Testis (tissue), 3 donors: ENCODE data around the gene SMTNL1. TPM values are rescaled to one million over a fixed set of nuclear protein-coding genes. Genes with fewer than 3 reads are reported as not detected.
A peak's percentile ranks its signal among the peaks of the same experiment; 100 is the strongest.

ENCODE experiments used
- DNase-seq: peaks from one replicate; pipeline ENCODE4 v3.0.0-alpha.2; 2019
- H3K27ac ChIP-seq, 2 donors: fragments of 200-600 bp; sonication (generic); one replicate each; pipeline ENCODE4 v1.5.1; 2019
- H3K27me3 ChIP-seq: fragments of 200-600 bp; sonication (generic); one replicate; pipeline ENCODE4 v1.5.1; 2019
- H3K36me3 ChIP-seq: fragments of 200-600 bp; sonication (generic); one replicate; pipeline ENCODE4 v1.5.1; 2017; ENCODE audit warnings: low read depth; ENCODE audit errors: missing control alignments
- H3K4me1 ChIP-seq: fragments of 200-600 bp; sonication (generic); one replicate; pipeline ENCODE4 v1.5.1; 2019
- H3K4me3 ChIP-seq, 2 donors: fragments of 200-600 bp; sonication (generic); one replicate each; pipeline ENCODE4 v1.5.1; 2017 to 2019
- H3K9me3 ChIP-seq: fragments of 200-600 bp; sonication (generic); one replicate; pipeline ENCODE4 v1.5.1; 2017
- POLR2A ChIP-seq: fragments of 450-650 bp; IDR thresholded peaks from one replicate; pipeline ENCODE4 v1.6.1; 2017; ENCODE audit warnings: antibody characterized with exemption, mild to moderate bottlenecking, moderate library complexity
- WGBS, 2 donors: methylation state at CpG; one replicate each; pipeline ENCODE4 v1.1.5; 2018; 5-methylcytosine and 5-hydroxymethylcytosine counted together
- intact Hi-C: fragments of 100-400 bp; cut with DNase I; formaldehyde crosslinking; loops from one replicate; pipeline ENCODE4 v1.15.1; 2023; ENCODE audit warnings: low total_unique reads
- polyA plus RNA-seq: library from polyadenylated mRNA; stranded (reverse); fragments of 350-450 nt; fragmentation: Illumina TruSeq; extraction: RNeasy Lipid Tissue Mini Kit (QIAGEN cat#74804); gene quantifications from one replicate; pipeline ENCODE4 v1.2.3, GENCODE V29; 2014; ENCODE audit warnings: low read depth, low replicate concordance; ENCODE audit not compliant: insufficient read depth
- total RNA-seq, 2 donors: library from RNA; depleted of rRNA; stranded (reverse); fragments of >200 nt; gene quantifications; one replicate each; pipeline ENCODE4 v1.2.3, GENCODE V29; 2016
- TF ChIP-seq, protein P1 (sequence below), 3 experiments: fragments of 450-650 bp in 2 of 3; fragments of 200-600 bp in 1 of 3; sonication (generic) in 1 of 3; IDR thresholded peaks; one replicate each; pipeline ENCODE4 v1.5.1; 2016 to 2019; ENCODE audit warnings: antibody characterized with exemption in 3 of 3, mild to moderate bottlenecking in 2 of 3, moderate library complexity in 1 of 3

Gene SMTNL1
- total and polyA plus RNA-seq, 3 donors from 2014 or later, result 0.37 to 2.0 (median 0.47) TPM

DNA sequence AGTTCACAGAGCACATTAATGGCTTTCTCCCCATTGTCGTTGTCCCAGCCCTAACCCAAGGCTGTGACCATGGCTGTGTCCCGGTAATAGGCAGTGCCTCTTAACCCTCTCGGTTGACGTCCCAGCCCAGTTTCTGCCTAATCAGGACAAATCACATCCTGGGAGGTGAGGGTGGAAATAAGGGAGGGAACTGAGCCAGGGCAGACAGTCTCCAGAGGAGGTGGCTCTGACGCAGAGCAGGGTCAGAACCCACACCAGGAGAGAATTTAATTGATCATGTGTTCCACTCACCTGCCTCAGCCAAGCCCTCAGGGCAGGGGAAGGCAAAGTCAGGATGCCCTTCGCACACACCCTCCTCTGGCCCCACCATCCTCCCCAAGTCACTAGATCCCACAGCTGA lies 38.9 kb upstream of the SMTNL1 start:
- no peak for DNase-seq
- Histone ChIP-seq H3K36me3 (no peaks in the 10 kb centered on the region), H3K27ac (no peak overlapping the region), H3K4me3 (no peak overlapping the region), H3K4me1 (peaks cover 19% of the 10 kb centered on the region), H3K27me3 (no peaks in the 10 kb centered on the region), H3K9me3 (no peaks in the 10 kb centered on the region)
- intact Hi-C loops, result no loop called here
- TF ChIP-seq POLR2A, result no peak
- 81 to 90% methylated on average over 6 of the region's 6 CpGs for WGBS, 2 donors

DNA sequence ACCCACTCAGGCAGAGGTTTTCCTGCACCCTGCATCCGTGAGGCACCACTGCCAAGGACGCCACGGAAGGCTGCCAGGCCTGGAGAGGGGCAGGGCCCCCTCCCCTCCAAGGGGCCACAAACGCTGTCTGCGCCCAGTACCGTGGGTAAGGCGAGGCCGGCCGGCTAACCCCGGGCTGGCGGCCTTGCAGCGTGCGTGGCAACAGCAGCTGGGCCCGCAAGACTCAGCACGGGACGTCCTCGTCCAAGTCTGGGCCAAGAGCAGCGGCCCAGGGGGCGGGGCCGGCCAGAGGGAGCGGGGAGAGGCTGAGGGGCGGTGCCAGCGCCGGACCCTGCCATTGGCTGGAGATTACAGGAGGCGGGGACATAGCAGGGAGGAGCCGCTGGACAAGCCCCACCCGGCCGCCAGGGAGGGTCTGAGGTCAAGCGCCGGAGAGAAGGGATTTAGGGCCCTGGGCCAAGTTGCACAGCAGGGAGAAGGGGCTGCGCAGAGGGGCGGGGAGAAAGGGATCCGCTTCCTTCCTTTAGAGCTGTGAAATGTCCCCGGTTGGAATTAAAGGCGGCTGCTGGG lies 37.9 kb upstream of the SMTNL1 start:
- H3K27me3 ChIP-seq, result no peaks in the 10 kb centered on the region
- 3 to 7% methylated on average over 11 to 33 of the region's 35 CpGs for WGBS, 2 donors
- no peak for TF ChIP-seq POLR2A
- TF ChIP-seq, protein P1, sequence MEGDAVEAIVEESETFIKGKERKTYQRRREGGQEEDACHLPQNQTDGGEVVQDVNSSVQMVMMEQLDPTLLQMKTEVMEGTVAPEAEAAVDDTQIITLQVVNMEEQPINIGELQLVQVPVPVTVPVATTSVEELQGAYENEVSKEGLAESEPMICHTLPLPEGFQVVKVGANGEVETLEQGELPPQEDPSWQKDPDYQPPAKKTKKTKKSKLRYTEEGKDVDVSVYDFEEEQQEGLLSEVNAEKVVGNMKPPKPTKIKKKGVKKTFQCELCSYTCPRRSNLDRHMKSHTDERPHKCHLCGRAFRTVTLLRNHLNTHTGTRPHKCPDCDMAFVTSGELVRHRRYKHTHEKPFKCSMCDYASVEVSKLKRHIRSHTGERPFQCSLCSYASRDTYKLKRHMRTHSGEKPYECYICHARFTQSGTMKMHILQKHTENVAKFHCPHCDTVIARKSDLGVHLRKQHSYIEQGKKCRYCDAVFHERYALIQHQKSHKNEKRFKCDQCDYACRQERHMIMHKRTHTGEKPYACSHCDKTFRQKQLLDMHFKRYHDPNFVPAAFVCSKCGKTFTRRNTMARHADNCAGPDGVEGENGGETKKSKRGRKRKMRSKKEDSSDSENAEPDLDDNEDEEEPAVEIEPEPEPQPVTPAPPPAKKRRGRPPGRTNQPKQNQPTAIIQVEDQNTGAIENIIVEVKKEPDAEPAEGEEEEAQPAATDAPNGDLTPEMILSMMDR (IDR thresholded peaks at IDR 0.05), result peak in 1 of 3 experiments; percentile 30
- peaks cover 19% of the 10 kb centered on the region for H3K4me1 ChIP-seq
- intact Hi-C loops, result no loop called here
- no peaks in the 10 kb centered on the region for H3K9me3 ChIP-seq
- peak; percentile 98 for DNase-seq
- H3K4me3 ChIP-seq, result peak overlapping the region; percentile 1 to 27
- H3K36me3 ChIP-seq, result no peaks in the 10 kb centered on the region
- peak overlapping the region; percentile 56 to 76 for H3K27ac ChIP-seq

GRCh38 chr11:57499983-57500461 lies 37.4 kb upstream of the SMTNL1 start:
- Histone ChIP-seq H3K9me3 (no peaks in the 10 kb centered on the region), H3K27ac (peak overlapping the region; percentile 56 to 76), H3K4me1 (peaks cover 19% of the 10 kb centered on the region), H3K27me3 (no peaks in the 10 kb centered on the region), H3K36me3 (no peaks in the 10 kb centered on the region), H3K4me3 (peak overlapping the region; percentile 1 to 27)
- intact Hi-C loops, result no loop called here
- no peak for DNase-seq
- WGBS, 2 donors, result 21 to 23% methylated on average over 12 of the region's 12 CpGs
- TF ChIP-seq, protein P1 (IDR thresholded peaks at IDR 0.05), result no peak
- TF ChIP-seq POLR2A, result no peak

DNA sequence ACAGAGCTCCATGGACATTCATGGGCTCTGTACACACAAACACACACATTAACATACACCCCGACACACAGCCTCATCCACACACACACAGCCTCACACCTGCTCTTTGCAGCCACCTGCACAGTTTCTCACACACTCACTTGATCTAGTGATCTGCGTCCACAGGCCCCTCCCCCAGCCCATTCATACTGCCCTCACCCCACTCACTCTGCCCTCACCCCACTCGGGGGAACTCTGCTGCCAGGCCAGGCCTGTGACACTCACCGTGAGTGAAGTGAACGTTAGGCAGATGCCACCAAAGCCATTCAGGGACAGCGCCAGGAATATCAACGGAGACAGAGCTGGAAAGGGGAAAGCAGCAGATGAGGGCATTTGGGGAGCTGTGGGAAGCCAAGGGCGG lies 36.9 kb upstream of the SMTNL1 start:
- peak overlapping the region in 1 of 2 donors; percentile 76 for H3K27ac ChIP-seq
- H3K36me3 ChIP-seq, result no peaks in the 10 kb centered on the region
- DNase-seq, result no peak
- H3K4me1 ChIP-seq, result peaks cover 19% of the 10 kb centered on the region
- no peaks in the 10 kb centered on the region for H3K9me3 ChIP-seq
- no peaks in the 10 kb centered on the region for H3K27me3 ChIP-seq
- TF ChIP-seq, protein P1 (IDR thresholded peaks at IDR 0.05), result no peak
- TF ChIP-seq POLR2A, result no peak
- 81 to 88% methylated on average over 8 of the region's 8 CpGs for WGBS, 2 donors
- H3K4me3 ChIP-seq, result no peak overlapping the region
- intact Hi-C loops, result no loop called here

DNA sequence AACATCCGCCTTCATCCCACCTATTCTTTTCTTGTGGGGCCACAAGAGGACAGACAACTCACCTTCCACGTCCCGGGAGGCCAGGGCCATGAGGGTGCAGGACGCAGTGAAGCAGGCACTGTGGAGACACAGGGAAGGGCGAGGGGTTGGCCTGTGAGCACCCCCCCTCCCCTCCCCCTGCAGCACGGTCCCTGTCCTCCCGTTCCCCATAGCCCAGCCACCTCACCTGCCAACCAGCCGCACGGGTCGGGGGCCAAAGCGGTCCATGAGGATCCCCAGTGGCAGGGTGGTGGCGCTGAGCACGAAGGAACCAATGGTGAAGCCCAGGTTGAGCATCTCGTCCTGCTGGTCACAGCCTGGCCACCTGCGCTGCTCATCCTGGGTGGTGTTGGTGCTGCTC lies 36.5 kb upstream of the SMTNL1 start:
- DNase-seq, result no peak
- no peak for TF ChIP-seq POLR2A
- TF ChIP-seq, protein P1 (IDR thresholded peaks at IDR 0.05), result no peak

More for the DNA sequence above, 36.5 kb upstream of the SMTNL1 start:
- Histone ChIP-seq H3K27ac (peak overlapping the region; percentile 23 to 76), H3K36me3 (no peaks in the 10 kb centered on the region), H3K4me1 (peaks cover 19% of the 10 kb centered on the region), H3K4me3 (no peak overlapping the region), H3K9me3 (no peaks in the 10 kb centered on the region), H3K27me3 (no peaks in the 10 kb centered on the region)
- intact Hi-C loops, result no loop called here
- WGBS, 2 donors, result 95% methylated on average over 14 to 15 of the region's 15 CpGs
